ENCODE measurements around the gene NLRP8.

Gene NLRP8

GRCh38 chr19:55986487-55986886 lies 38.9 kb downstream of the NLRP8 start, which contains the start of gene NLRP5:
NLRP5 (plus strand) TSS chr19:55986775.
- no peak within 1 kb of the TSS for H3K27ac ChIP-seq (replicated peaks)
- TF ChIP-seq SPI1 (IDR thresholded peaks at IDR 0.05; ENCODE audit: borderline replicate concordance, low read depth) (no peak), POLR2AphosphoS5 (IDR thresholded peaks at IDR 0.05; ENCODE audit: low read depth) (no peak), REST (IDR thresholded peaks at IDR 0.05; ENCODE audit: insufficient replicate concordance, low read depth) (no peak), CTCF (IDR thresholded peaks at IDR 0.05; ENCODE audit: insufficient read depth, low read length) (no peak), GABPA (IDR thresholded peaks at IDR 0.05; ENCODE audit: low read depth) (no peak)
- no peaks in the 10 kb centered on the region for H3K27me3 ChIP-seq (ENCODE audit: insufficient read depth, poor library complexity, severe bottlenecking)
- DNase-seq (ENCODE audit: low read depth in 1 of 2, low spot score in 1 of 2) = no peak
- no peak within 1 kb of the TSS for H3K4me3 ChIP-seq (replicated peaks; ENCODE audit: insufficient read depth, low read length)

GRCh38 chr19:55990831-55991230 lies 43.2 kb downstream of the NLRP8 start:
- H3K27me3 ChIP-seq (ENCODE audit: insufficient read depth, poor library complexity, severe bottlenecking) = no peaks in the 10 kb centered on the region
- DNase-seq (ENCODE audit: low read depth in 1 of 2, low spot score in 1 of 2) = no peak
- no peak overlapping the region for H3K27ac ChIP-seq (replicated peaks)
- TF ChIP-seq GABPA (IDR thresholded peaks at IDR 0.05; ENCODE audit: low read depth) (no peak), POLR2AphosphoS5 (IDR thresholded peaks at IDR 0.05; ENCODE audit: low read depth) (no peak), REST (IDR thresholded peaks at IDR 0.05; ENCODE audit: insufficient replicate concordance, low read depth) (no peak), SPI1 (IDR thresholded peaks at IDR 0.05; ENCODE audit: borderline replicate concordance, low read depth) (no peak), CTCF (IDR thresholded peaks at IDR 0.05; ENCODE audit: insufficient read depth, low read length) (no peak)
- no peak overlapping the region for H3K4me3 ChIP-seq (replicated peaks; ENCODE audit: insufficient read depth, low read length)

GRCh38 chr19:55993492-55993891 lies 45.9 kb downstream of the NLRP8 start:
- no peak overlapping the region for H3K27ac ChIP-seq (replicated peaks)
- TF ChIP-seq CTCF (IDR thresholded peaks at IDR 0.05; ENCODE audit: insufficient read depth, low read length) (no peak), SPI1 (IDR thresholded peaks at IDR 0.05; ENCODE audit: borderline replicate concordance, low read depth) (no peak), GABPA (IDR thresholded peaks at IDR 0.05; ENCODE audit: low read depth) (no peak), POLR2AphosphoS5 (IDR thresholded peaks at IDR 0.05; ENCODE audit: low read depth) (no peak), REST (IDR thresholded peaks at IDR 0.05; ENCODE audit: insufficient replicate concordance, low read depth) (no peak)
- DNase-seq (ENCODE audit: low read depth in 1 of 2, low spot score in 1 of 2) = no peak

More at GRCh38 chr19:55993492-55993891, 45.9 kb downstream of the NLRP8 start:
- H3K4me3 ChIP-seq (replicated peaks; ENCODE audit: insufficient read depth, low read length) = no peak overlapping the region
- H3K27me3 ChIP-seq (ENCODE audit: insufficient read depth, poor library complexity, severe bottlenecking) = no peaks in the 10 kb centered on the region
